Activated CD8-positive, alpha-beta memory T cell treated with anti-CD3 and anti-CD28 coated beads for 1 hour (primary cell): ENCODE results near the gene NCBP2L.

ENCODE experiments used
- DNase-seq, 2 donors: peaks; one replicate each; pipeline ENCODE4 v3.0.0-alpha.2; 2020; ENCODE audit warnings: low read depth in 1 of 2; ENCODE audit errors: extremely low read depth in 1 of 2

NCBP2L gene

GRCh38 chrX:107777536-107777832 is at the start of gene NCBP2L:
TSS of gene NCBP2L (plus strand) at chrX:107777733. CDS start at chrX:107794221, 16,488 bp downstream.
- DNase-seq = no peak

- no peak for DNase-seq
These were observed 49.0 kb upstream of the NCBP2L start for GRCh38 chrX:107728371-107729099.

DNA sequence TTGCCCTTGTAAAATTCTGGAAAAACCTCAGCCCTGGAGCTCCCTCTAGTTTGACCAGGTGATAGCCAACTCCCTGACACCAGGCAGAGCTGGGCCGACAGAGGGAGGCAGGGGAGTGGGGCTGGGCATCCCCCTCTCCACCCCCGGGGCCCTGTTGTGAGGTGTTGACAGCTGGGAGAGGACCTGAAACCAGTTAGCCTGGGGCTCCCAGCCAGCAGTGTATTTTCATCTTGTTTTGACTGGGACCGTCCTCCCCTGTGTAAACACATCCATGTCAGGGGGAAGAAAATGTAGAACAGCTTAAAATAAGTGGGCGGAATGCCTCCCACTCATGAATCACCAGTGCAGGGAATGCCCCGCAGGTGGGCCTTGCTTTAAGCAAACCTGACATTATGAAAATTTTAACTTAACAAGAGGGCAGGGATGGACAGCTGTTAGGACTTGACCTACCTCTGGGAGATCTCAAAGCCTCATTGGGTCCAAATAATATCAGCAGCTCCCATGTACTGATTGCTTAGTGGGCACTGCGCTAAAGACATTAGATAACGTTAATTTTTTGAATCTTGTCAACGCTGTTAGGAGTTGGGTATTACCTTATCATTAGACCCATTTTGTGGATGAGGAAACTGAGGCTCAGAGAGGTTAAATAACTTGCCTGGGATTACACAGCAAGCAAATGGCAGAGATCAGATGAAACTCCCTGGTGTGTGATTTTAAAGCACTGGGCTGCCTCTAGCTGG is 47.8 kb upstream of the NCBP2L start:
- DNase-seq = no peak

GRCh38 chrX:107730298-107730655 is 47.3 kb upstream of the NCBP2L start:
- DNase-seq = no peak

DNA sequence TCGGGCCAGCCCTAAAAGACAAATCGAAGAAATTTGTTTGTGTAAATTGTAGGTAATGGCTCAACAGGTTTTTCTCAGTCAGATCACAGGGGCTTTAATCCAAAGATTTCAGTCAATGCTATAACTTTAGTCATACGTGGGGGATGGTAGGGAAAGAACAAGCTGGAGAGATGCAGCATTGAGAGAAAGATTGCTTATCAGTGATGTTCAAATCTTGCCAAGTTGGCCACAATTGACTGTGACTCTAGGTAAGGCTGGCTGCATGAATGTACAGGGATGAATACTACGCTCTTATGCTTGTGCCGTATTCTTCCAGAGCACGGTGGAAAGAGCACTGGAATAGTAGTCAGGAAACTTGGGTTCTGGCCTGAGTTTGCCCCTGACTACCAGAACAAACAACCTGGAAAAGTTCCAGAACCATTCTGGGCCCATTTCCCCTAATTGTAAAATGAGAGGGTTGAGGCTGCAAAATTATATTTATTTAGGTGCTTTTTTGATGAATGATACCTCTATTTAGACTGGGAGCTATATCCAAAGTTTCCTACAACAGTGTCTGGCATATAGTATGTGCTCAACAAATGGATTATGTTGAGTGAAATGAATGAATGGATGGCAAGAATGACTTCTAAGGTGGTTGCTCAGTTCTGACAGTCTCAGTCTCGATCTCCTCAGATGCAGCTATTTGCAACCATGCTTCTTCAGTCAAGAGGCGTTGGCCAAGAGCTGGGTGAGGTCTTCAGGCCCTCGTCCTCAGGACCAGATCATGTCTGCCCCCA is 46.4 kb upstream of the NCBP2L start:
- no peak for DNase-seq

DNA sequence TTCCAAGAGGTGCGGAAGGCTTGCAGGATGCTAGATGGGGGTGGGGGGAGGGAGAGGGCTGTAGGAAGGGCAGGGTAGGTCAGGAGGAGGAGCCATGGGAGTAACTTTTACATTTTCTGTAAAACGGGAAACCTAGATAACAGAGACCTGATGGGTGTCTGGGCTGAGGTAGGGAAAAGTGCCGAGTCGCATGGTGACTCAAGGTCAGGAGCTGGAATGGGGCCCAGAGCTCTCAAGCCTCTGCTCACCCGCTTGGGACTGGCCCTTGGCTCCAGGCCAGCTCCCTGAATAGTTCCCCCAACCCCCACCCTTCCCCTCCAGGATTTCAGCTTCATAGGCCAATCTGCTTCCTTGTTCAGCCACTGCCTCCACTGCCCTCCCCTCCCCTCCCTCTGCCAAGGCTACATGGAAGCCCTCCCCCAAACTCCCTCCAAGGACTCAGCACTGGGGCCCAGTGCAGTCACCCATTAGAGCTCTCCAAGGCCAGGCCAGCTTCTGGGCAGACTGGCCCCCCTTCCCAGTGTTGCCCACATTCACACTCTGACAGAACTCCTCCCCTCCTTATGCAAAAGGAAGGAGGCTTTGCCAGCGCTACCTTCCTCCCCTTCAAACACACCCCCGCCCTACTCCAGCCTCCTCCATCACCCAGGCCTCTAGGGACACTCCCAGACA is 45.6 kb upstream of the NCBP2L start:
- no peak for DNase-seq

- no peak for DNase-seq
These were observed 43.8 kb upstream of the NCBP2L start for GRCh38 chrX:107733686-107734085.

- no peak for DNase-seq
These were observed 42.9 kb upstream of the NCBP2L start for GRCh38 chrX:107734646-107735045.

GRCh38 chrX:107736781-107737531 is 40.6 kb upstream of the NCBP2L start:
- no peak for DNase-seq

DNA sequence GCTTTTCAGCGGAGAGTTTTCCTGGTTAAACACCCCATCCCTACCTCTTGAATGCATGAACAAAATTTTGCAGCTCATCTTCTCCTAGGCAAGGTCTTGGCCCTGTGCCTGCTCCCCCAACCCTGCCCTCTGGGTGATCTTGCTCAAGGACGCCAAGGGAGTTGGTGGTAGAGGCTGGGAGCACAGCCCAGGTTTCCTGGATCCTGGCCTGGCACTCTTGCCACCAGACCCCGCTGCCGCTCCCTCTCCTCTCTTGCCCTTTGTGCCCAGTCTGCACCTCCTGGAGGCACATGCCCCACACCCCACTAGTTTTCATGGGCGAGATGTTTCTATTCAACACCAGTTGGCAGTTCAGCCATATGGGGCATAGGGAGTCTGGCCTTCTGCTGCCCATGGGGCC is 39.3 kb upstream of the NCBP2L start:
- DNase-seq = no peak

GRCh38 chrX:107738768-107739167 is 38.8 kb upstream of the NCBP2L start:
- no peak for DNase-seq

GRCh38 chrX:107739541-107739940 is 38.0 kb upstream of the NCBP2L start:
- no peak for DNase-seq

DNA sequence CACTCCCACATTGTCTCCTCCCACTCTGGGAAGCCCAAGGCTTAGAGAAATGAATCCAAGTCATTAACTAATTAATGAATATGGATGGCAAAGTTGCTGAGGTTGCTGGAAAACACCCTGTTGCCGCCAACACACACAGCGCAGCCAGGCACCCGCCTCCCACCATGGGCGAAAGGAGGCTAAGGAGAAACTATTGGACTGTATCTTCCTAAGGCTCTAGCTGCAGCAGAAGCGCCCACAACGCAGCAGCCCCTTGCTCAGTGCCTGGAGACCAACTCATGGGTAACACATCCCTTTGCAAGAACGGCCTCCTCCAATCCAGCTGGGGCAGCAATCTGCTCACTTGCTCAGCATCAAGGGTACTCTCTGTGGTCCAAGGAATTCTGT is 36.1 kb upstream of the NCBP2L start:
- no peak for DNase-seq

GRCh38 chrX:107742700-107743191 is 34.8 kb upstream of the NCBP2L start:
- no peak for DNase-seq

GRCh38 chrX:107743995-107744394 is 33.5 kb upstream of the NCBP2L start:
- DNase-seq = no peak

GRCh38 chrX:107744868-107745267 is 32.7 kb upstream of the NCBP2L start:
- DNase-seq = no peak

DNA sequence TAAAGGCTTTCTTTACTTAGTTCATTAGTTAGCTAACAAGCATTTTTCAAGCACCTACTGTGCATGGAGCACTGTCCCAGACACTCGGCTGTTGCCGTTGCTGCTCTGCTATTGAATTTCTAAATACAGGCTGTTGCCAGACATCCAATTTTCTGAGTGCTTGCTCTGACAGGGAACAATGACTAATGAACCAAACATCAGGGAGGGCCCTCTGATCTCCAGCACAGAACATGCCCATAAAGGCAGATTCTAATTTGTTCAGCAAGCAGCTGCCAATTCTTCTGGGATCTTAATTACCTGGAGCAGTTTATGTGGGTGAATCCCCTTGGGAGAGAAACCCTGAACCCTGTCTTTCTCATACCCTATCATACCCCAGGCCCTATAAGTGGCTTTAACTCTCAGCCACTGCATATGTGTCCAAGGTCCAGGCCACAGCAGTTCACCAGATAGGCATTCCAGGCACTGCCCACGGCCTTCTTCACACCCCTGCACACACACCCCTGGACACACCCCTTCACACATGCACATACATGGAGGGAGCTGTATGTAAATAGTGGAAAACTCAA is 29.9 kb upstream of the NCBP2L start:
- no peak for DNase-seq

GRCh38 chrX:107748506-107748905 is 29.0 kb upstream of the NCBP2L start:
- no peak for DNase-seq

GRCh38 chrX:107750263-107750662 is 27.3 kb upstream of the NCBP2L start:
- DNase-seq = no peak

DNA sequence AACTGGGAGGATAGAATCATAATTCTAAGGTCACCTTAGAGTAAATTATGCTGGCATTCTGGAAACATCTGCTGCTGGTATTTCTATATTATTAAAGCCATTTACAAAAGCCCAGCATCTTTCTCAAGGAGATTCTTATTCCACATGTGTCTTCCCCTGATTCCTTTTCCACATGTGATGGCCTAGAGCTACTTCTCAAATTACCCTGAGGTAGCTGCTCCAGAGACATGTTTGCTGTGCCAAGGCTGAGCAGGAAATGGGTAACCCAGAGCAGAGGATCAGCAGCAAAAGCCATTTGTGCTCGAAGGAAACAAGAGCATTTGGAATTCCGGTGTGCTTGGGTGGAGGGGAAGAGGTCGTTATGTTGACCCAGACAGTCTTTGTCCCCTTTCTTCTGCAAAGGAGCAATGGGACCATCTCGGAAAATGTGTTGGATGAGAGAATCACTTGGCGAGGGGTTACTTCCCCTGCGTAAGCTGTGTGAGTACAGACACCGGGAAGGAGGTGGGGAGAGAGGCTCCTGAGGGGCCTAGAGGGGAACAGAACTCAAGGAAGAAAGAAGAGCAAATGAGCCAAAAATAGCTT is 26.6 kb upstream of the NCBP2L start:
- no peak for DNase-seq
